GM12891 (cell line): ENCODE results near the gene CCDC136.

Source experiments
- POLR2A ChIP-seq: IDR thresholded peaks from 2 replicates; pipeline ENCODE4 v1.6.1; 2011; ENCODE audit warnings: low read depth, low read length, control low read depth
- POLR2AphosphoS5 ChIP-seq: IDR thresholded peaks from 2 replicates; pipeline ENCODE4 v1.6.1; 2011; ENCODE audit warnings: low read depth, low read length, control low read depth
- SPI1 ChIP-seq: IDR thresholded peaks from 2 replicates; pipeline ENCODE4 v1.6.1; 2011; ENCODE audit warnings: low read depth, low read length, control low read depth
- TAF1 ChIP-seq: IDR thresholded peaks from 2 replicates; pipeline ENCODE4 v1.6.1; 2011; ENCODE audit warnings: low read depth, low read length, control low read depth

GRCh38 chr7:128860158-128861073, 68.6 kb downstream of the CCDC136 start:
- TF ChIP-seq POLR2AphosphoS5 (no peak), POLR2A (no peak), TAF1 (no peak), SPI1 (no peak)
